Transverse colon (tissue), 4 donors: Measurements from ENCODE around the gene KIF20B. TPM values are rescaled to one million over a fixed set of nuclear protein-coding genes. Genes with fewer than 3 reads are reported as not detected.
A peak's percentile ranks its signal among the peaks of the same experiment; 100 is the strongest.

Source experiments
- DNase-seq: peaks from one replicate; pipeline ENCODE4 v3.0.0-alpha.2; 2019
- H3K27ac ChIP-seq, 4 donors: fragments of 200-600 bp; sonication (generic); 2 replicates each; pipeline ENCODE4 v1.5.1; 2016 to 2018; ENCODE audit warnings: inconsistent platforms in 4 of 4
- H3K27me3 ChIP-seq: fragments of 200-600 bp; sonication (generic); 2 replicates; pipeline ENCODE4 v1.5.1; 2017; ENCODE audit warnings: inconsistent platforms
- H3K36me3 ChIP-seq, 4 donors: fragments of 200-600 bp; sonication (generic); 2 replicates each; pipeline ENCODE4 v1.5.1; 2017 to 2019; ENCODE audit warnings: inconsistent platforms in 4 of 4
- H3K4me1 ChIP-seq, 4 donors: fragments of 200-600 bp; sonication (generic); 2 replicates each; pipeline ENCODE4 v1.5.1; 2017 to 2020; ENCODE audit warnings: inconsistent platforms in 4 of 4
- H3K4me3 ChIP-seq, 4 donors: fragments of 200-600 bp; sonication (generic); 1 replicate in 1 of 4; 2 replicates in 3 of 4; pipeline versions ENCODE4 v1.5.1 to v1.6.1; 2017 to 2019; ENCODE audit warnings: inconsistent platforms in 4 of 4
- H3K9me3 ChIP-seq, 2 donors: fragments of 200-600 bp; sonication (generic); 2 replicates each; pipeline ENCODE4 v1.5.1; 2017 to 2019; ENCODE audit warnings: inconsistent platforms in 2 of 2
- CTCF ChIP-seq, 5 experiments: fragments of 200-600 bp in 3 of 5; fragments of 450-650 bp in 2 of 5; sonication (generic) in 3 of 5; IDR thresholded peaks; 1 replicate in 2 of 5; 2 replicates in 3 of 5; pipeline ENCODE4 v1.5.1; 2016 to 2017; ENCODE audit warnings: antibody characterized with exemption in 5 of 5, inconsistent platforms in 3 of 5, mild to moderate bottlenecking in 2 of 5, moderate library complexity in 1 of 5
- EP300 ChIP-seq: sonication (generic); formaldehyde crosslinking; IDR thresholded peaks from one replicate; pipeline ENCODE4 v1.6.1; 2017; ENCODE audit warnings: antibody characterized with exemption, low read depth
- POLR2A ChIP-seq: fragments of 450-650 bp; IDR thresholded peaks from one replicate; pipeline ENCODE4 v1.6.1; 2016; ENCODE audit warnings: antibody characterized with exemption, mild to moderate bottlenecking, moderate library complexity
- POLR2AphosphoS5 ChIP-seq, 3 donors: sonication (generic); formaldehyde crosslinking; IDR thresholded peaks; one replicate each; pipeline ENCODE4 v1.6.1; 2016; ENCODE audit warnings: antibody characterized with exemption in 3 of 3
- WGBS, 2 donors: methylation state at CpG; one replicate each; pipeline ENCODE4 v1.1.5; 2018; ENCODE audit warnings: low coverage in 1 of 2; 5-methylcytosine and 5-hydroxymethylcytosine counted together
- in situ Hi-C, 4 donors: fragments of 200-750 bp; cut with MboI; loops; one replicate each; pipeline versions ENCODE4 v1.15.0 to v1.15.1; 2017; ENCODE audit warnings: low sequenced_read_pairs in 3 of 4, low pct_ligation_motif_present in 1 of 4, low pct_unique_long_range_greater_than_20kb in 1 of 4
- intact Hi-C: fragments of 100-400 bp; cut with DNase I; formaldehyde crosslinking; loops from one replicate; pipeline ENCODE4 v1.15.1; 2023; ENCODE audit warnings: low total_unique reads
- total RNA-seq, 4 donors: library from RNA; depleted of rRNA; stranded (reverse); fragments of >200 nt; gene quantifications; one replicate each; pipeline ENCODE4 v1.1.0, GENCODE V29; 2016

KIF20B gene
- total RNA-seq, 4 donors from 2014 or later = 0.37 to 3.3 (median 2.5) TPM

GRCh38 chr10:89734616-89735015 is 33.2 kb downstream of the KIF20B start:
- intact Hi-C loops = no loop called here
- no peaks in the 10 kb centered on the region for H3K27me3 ChIP-seq
- DNase-seq = no peak
- H3K27ac ChIP-seq = no peak overlapping the region
- TF ChIP-seq POLR2AphosphoS5 (IDR thresholded peaks at IDR 0.05) (no peak), POLR2A (no peak), EP300 (no peak), CTCF (IDR thresholded peaks at IDR 0.05) (no peak)
- H3K4me1 ChIP-seq = no peaks in the 10 kb centered on the region
- in situ Hi-C loops = no loop called here
- H3K4me3 ChIP-seq = no peak overlapping the region
- 89 to 92% methylated on average over 3 of the region's 3 CpGs for WGBS, 2 donors
- peaks cover 0 to 6% (median 2%) of the 10 kb centered on the region in 4 donors for H3K36me3 ChIP-seq
- no peaks in the 10 kb centered on the region for H3K9me3 ChIP-seq

DNA sequence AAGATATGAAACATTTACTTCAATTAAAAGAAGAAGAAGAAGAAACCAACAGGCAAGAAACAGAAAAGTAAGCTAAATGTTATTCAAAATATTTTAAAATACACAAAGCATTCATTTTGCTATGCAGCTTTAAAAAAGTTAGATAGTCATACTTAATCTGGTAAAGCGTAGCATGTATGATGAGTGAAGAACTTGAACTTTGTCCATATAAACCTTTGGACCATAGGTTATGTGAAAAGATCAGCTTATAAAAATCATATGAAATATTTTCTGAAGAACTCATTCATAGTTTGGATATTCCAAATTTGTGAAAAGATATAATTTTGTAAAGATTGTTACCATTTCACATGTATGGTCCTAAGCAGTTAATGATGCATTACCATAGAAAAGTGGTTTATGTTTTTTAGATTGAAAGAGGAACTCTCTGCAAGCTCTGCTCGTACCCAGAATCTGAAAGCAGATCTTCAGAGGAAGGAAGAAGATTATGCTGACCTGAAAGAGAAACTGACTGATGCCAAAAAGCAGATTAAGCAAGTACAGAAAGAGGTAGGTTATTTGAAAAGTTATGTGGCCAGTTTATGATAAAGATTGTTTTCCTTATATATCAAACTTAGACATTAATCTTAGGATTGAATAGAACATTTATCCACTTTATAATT is 37.3 kb downstream of the KIF20B start:
- no peaks in the 10 kb centered on the region for H3K9me3 ChIP-seq
- H3K4me3 ChIP-seq = no peak overlapping the region
- 40 to 72% methylated on average over 2 of the region's 2 CpGs for WGBS, 2 donors
- peak overlapping the region in 2 of 4 donors; percentile 8 to 10 for H3K27ac ChIP-seq
- H3K36me3 ChIP-seq = peaks cover 0 to 6% (median 2%) of the 10 kb centered on the region in 4 donors
- intact Hi-C loops (no loop called here), in situ Hi-C loops (no loop called here)
- no peaks in the 10 kb centered on the region for H3K4me1 ChIP-seq
- TF ChIP-seq POLR2AphosphoS5 (IDR thresholded peaks at IDR 0.05) (no peak), POLR2A (no peak), EP300 (no peak)
- H3K27me3 ChIP-seq = no peaks in the 10 kb centered on the region
- no peak for DNase-seq

DNA sequence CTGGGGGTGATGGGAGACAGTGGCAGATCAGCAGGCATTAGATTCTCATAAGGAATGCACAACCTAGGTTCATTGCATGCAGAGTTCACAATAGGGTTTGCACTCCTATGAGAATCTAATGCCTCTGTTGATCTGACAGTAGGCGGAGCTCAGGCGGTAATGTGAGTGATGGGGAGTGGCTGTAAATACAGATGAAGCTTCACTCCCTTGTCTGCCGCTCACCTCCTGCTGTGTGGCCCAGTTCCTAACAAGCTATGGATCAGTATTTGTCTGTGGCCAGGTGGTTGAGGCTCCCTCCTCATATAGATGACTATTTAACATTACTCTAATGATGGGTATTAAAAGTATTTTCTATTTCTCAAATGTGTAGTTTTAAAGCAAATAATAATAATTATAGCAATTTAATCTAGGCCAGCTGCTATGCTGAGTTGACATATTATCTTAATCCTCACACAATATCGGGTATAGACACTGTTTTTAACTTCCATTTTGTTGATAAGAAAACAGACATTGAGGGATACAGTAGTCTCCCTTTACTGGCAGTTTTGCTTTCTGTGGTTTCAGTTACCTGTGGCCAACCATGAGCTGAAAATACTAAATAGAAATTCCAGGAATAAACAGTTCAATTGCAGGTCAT is 39.9 kb downstream of the KIF20B start:
- Histone ChIP-seq H3K4me1 (no peaks in the 10 kb centered on the region), H3K9me3 (no peaks in the 10 kb centered on the region), H3K27me3 (no peaks in the 10 kb centered on the region), H3K36me3 (peaks cover 0 to 6% (median 2%) of the 10 kb centered on the region in 4 donors), H3K27ac (no peak overlapping the region), H3K4me3 (no peak overlapping the region)
- no peak for DNase-seq
- 88 to 94% methylated on average over 2 to 4 of the region's 4 CpGs for WGBS, 2 donors
- intact Hi-C loops = no loop called here
- in situ Hi-C loops = no loop called here
- TF ChIP-seq CTCF (IDR thresholded peaks at IDR 0.05) = no peak
- TF ChIP-seq POLR2AphosphoS5 (IDR thresholded peaks at IDR 0.05) = no peak
- no peak for TF ChIP-seq EP300
- TF ChIP-seq POLR2A = no peak

DNA sequence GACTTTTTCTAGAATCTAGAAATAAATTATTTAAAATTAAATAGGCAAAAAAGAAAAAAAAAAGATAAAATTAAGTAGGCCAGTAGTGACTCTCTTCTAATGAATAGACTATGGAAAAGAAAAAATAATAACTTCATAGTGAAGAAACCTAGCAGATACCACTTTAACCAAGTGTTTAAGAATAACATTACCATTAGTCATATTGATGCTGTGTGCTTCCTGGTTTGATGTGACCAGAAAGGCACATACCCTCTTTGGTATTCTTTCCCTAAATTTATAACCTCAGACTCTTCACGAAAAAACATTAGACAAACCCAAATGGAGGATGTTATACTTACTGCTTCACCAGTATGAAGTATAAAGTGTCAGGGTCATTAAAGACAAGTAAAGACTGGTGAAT is 42.6 kb downstream of the KIF20B start:
- Histone ChIP-seq H3K4me1 (no peaks in the 10 kb centered on the region), H3K4me3 (no peak overlapping the region), H3K9me3 (no peaks in the 10 kb centered on the region), H3K36me3 (no peaks in the 10 kb centered on the region), H3K27me3 (no peaks in the 10 kb centered on the region), H3K27ac (no peak overlapping the region)
- intact Hi-C loops (no loop called here), in situ Hi-C loops (no loop called here)
- WGBS, 2 donors = 46 to 89% methylated on average over 1 of the region's 1 CpG
- DNase-seq = no peak
- TF ChIP-seq POLR2AphosphoS5 (IDR thresholded peaks at IDR 0.05) (no peak), POLR2A (no peak), CTCF (IDR thresholded peaks at IDR 0.05) (no peak), EP300 (no peak)
